Measurements from ENCODE around the gene RAD50.
"Not testable (repeated sequence)": the region's sequence is repeated elsewhere in the genome, so short reads cannot be mapped to it uniquely, and the experiment has no call there.

Gene RAD50

GRCh38 chr5:132559383-132560060, 2.7 kb downstream of the RAD50 start:
- DNase-seq: no peak

DNA sequence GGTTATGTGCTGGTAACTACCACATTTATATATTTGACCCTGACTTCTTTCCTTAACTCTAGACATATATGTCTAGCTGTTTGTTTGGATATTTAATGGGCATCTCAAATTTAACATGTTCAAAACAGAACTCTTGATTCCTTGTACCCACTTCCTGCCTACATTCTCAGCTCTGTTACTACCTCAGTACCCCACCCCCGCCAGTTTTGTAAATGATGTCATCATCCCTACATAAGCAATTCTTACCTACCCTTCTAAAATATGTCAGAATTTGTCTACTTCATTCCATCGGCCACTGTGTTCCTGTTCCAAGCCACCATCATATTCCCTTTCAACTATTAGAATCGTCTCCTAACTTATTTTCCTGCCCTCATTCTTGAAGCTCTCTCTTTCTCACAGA, 4.8 kb downstream of the RAD50 start:
- no peak for DNase-seq

DNA sequence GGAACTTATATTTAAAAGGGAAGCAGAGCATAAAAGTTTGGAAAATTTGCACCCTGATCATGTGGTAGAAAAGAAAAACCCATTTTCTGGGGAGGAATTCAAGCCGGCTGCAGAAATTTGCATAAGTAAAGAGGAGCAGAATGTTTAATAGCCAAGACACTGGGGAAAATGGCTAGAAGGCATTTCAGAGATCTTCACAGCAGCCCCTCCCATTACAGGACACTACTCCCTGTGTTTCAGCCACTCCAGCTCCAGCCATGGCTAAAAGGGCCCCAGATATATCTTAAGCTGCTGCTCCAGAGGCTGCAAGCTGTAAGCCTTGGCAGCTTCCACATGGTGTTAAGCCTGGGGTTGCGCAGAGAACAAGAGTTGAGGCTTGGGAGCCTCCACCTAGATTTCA, 7.8 kb downstream of the RAD50 start:
- not testable (repeated sequence) for DNase-seq

- DNase-seq: no peak
These were observed 9.9 kb downstream of the RAD50 start for GRCh38 chr5:132566657-132567056.

- no peak for DNase-seq
These were observed 19.3 kb downstream of the RAD50 start for GRCh38 chr5:132576123-132576522.

DNA sequence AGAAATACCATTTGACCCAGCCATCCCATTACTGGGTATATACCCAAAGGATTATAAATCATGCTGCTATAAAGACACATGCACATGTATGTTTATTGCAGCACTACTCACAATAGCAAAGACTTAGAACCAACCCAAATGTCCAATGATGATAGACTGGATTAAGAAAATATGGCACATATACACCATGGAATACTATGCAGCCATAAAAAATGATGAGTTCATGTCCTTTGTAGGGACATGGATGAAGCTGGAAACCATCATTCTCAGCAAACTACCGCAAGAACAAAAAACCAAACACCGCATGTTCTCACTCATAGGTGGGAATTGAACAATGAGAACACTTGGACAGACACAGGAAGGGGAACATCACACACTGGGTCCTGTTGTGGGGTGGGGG, 27.8 kb downstream of the RAD50 start:
- DNase-seq: not testable (repeated sequence)

DNA sequence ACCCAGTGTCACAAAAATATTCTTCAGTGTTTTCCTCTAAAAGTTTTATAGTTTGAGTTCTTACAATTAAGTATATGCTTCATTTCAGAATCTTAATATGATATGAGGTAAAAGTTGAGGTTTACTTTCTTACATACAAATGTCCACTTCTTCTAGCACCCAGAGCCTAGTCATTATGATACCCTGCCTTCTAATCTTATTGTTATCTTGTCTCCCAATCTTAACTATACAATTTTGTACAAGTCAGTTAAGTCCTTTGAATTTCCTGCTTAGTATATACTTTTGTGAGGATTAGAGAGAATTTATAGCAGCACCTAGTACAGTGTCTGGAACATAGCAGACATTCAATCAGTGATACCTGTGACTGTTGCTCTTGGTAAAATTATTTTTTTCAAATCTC, 29.3 kb downstream of the RAD50 start:
- DNase-seq: no peak

- no peak for DNase-seq
These were observed 32.7 kb downstream of the RAD50 start for GRCh38 chr5:132589467-132589866.

- no peak for DNase-seq
These were observed 34.4 kb downstream of the RAD50 start for GRCh38 chr5:132591145-132591544.

DNA sequence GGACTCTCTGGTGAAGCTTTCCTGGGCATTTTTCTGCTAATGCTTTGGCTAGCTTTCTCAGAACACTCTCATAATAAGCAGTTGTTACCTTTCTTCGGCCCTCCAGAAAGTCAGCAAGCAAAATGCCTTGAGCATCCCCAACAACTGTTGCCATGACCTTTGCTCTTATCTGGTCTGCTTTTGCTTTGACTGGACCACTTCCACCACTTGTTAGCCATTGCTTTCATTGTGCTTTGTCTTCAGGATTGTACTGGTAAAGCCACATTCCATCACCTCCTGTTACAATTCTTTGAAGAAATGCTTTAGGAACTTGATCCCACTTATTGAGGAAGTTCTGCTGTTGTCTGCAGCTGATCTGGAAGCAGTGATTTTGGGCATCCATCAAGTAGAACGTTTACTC, 35.7 kb downstream of the RAD50 start:
- DNase-seq: no peak

DNA sequence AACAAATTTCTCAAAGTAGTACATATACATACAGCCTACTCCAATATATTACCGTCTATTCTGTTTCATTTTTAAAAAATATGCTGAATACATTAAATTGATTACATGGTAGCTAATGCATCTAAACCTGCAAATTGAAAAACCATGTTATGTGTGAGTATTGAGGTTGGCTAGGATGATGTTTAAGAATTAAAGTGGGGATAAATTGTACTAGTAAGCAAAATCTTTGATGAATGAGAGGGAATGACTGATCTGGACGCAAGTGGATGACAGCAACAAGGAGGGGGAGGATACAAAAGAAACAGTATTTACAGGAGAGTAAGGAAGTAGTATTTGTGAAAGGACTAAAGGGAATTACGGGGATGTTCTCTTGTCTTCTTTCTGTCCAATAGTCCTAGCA, 37.4 kb downstream of the RAD50 start:
- DNase-seq: no peak

GRCh38 chr5:132595624-132596023, 38.8 kb downstream of the RAD50 start:
- no peak for DNase-seq

DNA sequence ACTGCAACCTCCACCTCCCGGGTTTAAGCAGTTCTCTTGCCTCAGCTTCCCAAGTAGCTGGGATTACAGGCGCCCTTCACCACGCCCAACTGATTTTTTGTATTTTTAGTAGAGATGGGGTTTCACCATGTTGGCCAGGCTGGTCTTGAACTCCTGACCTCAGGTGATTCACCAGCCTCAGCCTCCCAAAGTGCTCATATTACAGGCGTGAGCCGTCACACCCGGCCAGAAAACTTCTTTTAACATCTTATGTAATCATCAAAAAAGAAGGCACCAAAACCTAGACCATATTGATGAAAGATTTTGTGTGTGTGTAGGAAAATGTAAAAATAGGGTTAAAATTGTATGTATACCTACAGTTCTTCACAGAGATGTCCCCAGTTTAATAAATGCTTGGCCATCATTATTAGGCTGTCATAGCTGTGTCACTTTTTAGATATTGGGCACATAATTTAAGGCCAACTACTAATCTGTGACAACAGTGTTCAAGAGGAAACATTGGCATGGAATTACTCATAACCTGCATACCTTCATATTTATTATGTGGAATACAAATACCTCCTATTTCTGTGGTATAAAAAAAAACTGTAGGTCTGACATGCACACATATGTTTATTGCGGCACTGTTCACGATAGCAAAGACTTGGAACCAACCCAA, 44.4 kb downstream of the RAD50 start:
- DNase-seq: no peak

GRCh38 chr5:132607095-132607494, 50.3 kb downstream of the RAD50 start:
- DNase-seq: no peak

DNA sequence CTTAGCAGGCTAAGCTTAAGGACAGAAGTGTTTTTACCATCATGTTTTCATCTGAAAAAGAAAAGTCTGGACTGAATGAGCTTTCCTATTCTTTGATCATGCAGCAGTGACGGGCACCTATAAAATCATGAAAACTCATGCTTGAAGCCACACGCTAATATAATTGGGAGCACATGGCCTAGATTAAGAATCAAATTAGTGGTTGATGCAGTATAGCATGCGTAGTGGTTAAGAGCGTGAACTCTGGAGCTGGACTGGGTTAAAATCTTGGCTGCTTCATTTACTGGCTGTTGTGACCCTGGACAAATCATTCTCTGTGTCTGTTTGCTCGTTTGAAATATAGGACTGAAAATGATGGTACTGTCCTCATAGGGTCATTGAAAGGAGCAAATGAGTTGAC, 51.3 kb downstream of the RAD50 start:
- no peak for DNase-seq

- no peak for DNase-seq
These were observed 55.2 kb downstream of the RAD50 start for GRCh38 chr5:132611965-132612364.

DNA sequence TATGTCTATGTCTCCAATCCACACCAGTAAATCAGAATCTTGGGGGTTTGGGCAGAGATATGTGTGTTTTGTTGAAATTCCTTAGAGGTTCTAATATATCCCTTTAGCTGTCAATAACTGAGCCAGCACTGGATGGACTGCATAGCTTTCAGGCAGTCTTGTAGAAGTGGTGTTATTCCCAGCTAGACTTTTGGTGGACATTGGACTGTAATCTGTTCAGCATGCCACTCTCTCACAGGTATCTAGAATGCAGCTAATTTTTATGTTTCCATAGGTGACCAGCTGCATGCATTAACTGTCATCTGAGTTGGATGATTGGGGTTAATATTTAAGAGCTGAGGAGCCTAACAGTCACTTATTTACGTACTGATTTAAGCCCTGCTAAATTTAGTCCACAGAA, 56.1 kb downstream of the RAD50 start:
- no peak for DNase-seq

DNA sequence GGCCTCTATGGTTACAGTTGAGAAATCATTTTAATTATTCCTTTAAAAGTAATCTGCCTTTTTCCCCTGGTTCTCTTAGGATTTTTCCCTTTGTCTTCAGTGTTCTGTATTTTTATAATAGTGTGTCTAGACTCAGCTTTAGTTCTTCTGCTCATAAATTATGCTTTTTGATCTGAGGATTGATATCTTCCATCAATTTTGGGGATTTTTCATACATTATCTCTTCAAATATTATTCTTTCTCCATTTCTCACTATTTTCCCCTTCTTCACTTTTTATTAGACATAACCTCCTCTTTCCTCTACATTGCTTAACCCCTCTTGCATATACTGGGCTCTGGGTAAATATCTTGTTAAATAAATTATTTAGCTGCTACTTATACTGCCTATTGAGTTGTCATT, 64.9 kb downstream of the RAD50 start:
- no peak for DNase-seq

GRCh38 chr5:132622608-132623007, 65.8 kb downstream of the RAD50 start:
- DNase-seq: no peak

DNA sequence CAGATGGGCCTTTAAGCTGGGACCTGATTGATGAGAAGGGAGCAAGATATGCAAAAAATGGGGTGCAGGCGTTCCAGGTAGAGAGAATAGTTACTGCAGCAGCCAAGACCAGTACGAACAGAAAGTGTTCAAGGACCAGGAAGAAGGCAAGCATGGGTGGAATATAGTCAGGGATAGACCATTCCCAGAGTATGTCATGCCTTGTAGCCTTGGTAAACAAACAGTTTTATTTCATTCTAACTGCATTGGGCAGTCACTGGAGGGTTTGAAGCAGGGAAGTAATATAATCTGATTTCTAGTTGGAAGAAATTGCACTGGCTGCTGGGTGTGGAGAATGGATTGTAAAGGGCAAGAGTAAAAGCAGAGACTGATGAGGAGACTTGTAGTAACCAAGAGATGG, 70.7 kb downstream of the RAD50 start:
- DNase-seq: no peak

GRCh38 chr5:132628814-132629213, 72.0 kb downstream of the RAD50 start:
- no peak for DNase-seq

GRCh38 chr5:132629230-132629944, 72.6 kb downstream of the RAD50 start:
- no peak for DNase-seq

GRCh38 chr5:132633587-132633986, 76.8 kb downstream of the RAD50 start:
- not testable (repeated sequence) for DNase-seq

DNA sequence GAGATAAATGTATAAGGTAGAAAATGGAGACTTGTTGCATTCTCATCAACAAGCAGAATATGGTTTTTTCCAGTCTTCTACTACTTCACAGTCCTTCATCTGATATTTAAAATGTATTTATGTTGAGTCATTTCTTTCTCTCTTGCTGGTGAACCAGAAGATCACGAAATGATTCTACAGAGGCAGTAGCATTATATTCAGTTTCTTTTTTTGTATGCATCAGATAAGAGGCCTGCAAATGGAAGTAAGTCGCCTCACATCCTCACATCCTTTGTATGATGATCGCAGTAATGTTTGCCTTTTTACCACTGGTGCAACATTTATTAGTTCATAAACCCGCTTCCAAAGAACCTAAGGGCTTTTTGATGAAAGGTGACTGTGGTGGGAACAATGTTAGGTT, 79.1 kb downstream of the RAD50 start:
- no peak for DNase-seq
